CD4-positive, alpha-beta T cell (primary cell): Measurements from ENCODE around the gene HNF1A. TPM values are rescaled to one million over a fixed set of nuclear protein-coding genes. Genes with fewer than 3 reads are reported as not detected.

Source experiments
- ATAC-seq: fragments of 200-7000 bp; cut with Tn5 transposase; one replicate; pipeline ENCODE4 v1.10.0; 2022; ENCODE audit warnings: mild to moderate bottlenecking; ENCODE audit not compliant: poor library complexity
- CTCF ChIA-PET: fragments of 350-600 bp; sonication (Branson Sonifier 250); formaldehyde crosslinking; loops from one replicate; lab custom pipeline; 2021; ENCODE audit warnings: antibody characterized with exemption, inconsistent platforms; lab: Charles Lee
- POLR2A ChIA-PET: fragments of 350-600 bp; sonication (Branson Sonifier 250); formaldehyde crosslinking; loops from one replicate; lab custom pipeline; 2021; ENCODE audit warnings: antibody characterized with exemption, inconsistent platforms; lab: Charles Lee
- DNase-seq, 14 experiments: peaks; one replicate each; pipeline ENCODE4 v3.0.0-alpha.2; 2013 to 2020; ENCODE audit warnings: mixed read lengths in 2 of 14
- H3K27ac ChIP-seq, 2 donors: one replicate each; pipeline versions ENCODE4 v1.5.1 to v1.7.0; 2013; ENCODE audit warnings: low read length in 2 of 2, low read depth in 1 of 2, mild to moderate bottlenecking in 1 of 2
- H3K27me3 ChIP-seq, 2 experiments: 1 replicate in 1 of 2; 2 replicates in 1 of 2; pipeline versions ENCODE4 v1.6.1 to v1.7.0; 2013; ENCODE audit warnings: low read length in 2 of 2, control low read depth in 1 of 2, mild to moderate bottlenecking in 1 of 2, moderate library complexity in 1 of 2; ENCODE audit not compliant: insufficient read depth in 2 of 2, control insufficient read depth in 1 of 2
- H3K36me3 ChIP-seq: one replicate; pipeline ENCODE4 v1.6.1; 2013; ENCODE audit warnings: low read length, control low read depth; ENCODE audit not compliant: insufficient read depth
- H3K4me1 ChIP-seq: one replicate; pipeline ENCODE4 v1.6.1; 2013; ENCODE audit warnings: low read length, control low read depth; ENCODE audit not compliant: insufficient read depth
- H3K4me3 ChIP-seq: one replicate; pipeline ENCODE4 v1.5.1; 2013; ENCODE audit warnings: mild to moderate bottlenecking, low read length, moderate library complexity
- H3K9me3 ChIP-seq, 2 experiments: 1 replicate in 1 of 2; 2 replicates in 1 of 2; pipeline versions ENCODE4 v1.6.1 to v1.7.0; 2013; ENCODE audit warnings: low read length in 2 of 2, mild to moderate bottlenecking in 2 of 2, control low read depth in 1 of 2, moderate library complexity in 1 of 2; ENCODE audit not compliant: control insufficient read depth in 1 of 2, insufficient read depth in 1 of 2
- H3K27ac Mint-ChIP-seq: one replicate; pipeline ENCODE4 v1.8.0; 2020; ENCODE audit warnings: mixed read lengths
- H3K27me3 Mint-ChIP-seq: one replicate; pipeline ENCODE4 v1.8.0; 2021; ENCODE audit warnings: mixed read lengths
- H3K36me3 Mint-ChIP-seq: one replicate; pipeline ENCODE4 v1.8.0; 2021; ENCODE audit warnings: low read depth, mixed read lengths
- H3K4me1 Mint-ChIP-seq: one replicate; pipeline ENCODE4 v1.8.0; 2021; ENCODE audit warnings: low read depth, mixed read lengths
- H3K4me3 Mint-ChIP-seq: one replicate; pipeline ENCODE4 v1.8.0; 2020; ENCODE audit warnings: mild to moderate bottlenecking, mixed read lengths
- H3K9me3 Mint-ChIP-seq: one replicate; pipeline ENCODE4 v1.8.0; 2020; ENCODE audit warnings: mixed read lengths
- intact Hi-C, 2 experiments: fragments of 100-400 bp; cut with DNase I in 1 of 2; cut with micrococcal nuclease in 1 of 2; formaldehyde crosslinking; loops; one replicate each; pipeline versions ENCODE4 v1.15.1 to v1.9.0; 2023 to 2025; cut with DNase I, micrococcal nuclease
- total RNA-seq, 174 experiments: library from RNA in 2 of 174; stranded (reverse) in 2 of 174; gene quantifications; one replicate each; pipeline ENCODE4 v1.2.3 and lab custom pipeline; 2021 to 2026
- TF ChIP-seq, protein P1 (sequence below): fragments of 200-600 bp; IDR thresholded peaks from one replicate; pipeline ENCODE4 v1.8.0; 2022; ENCODE audit warnings: antibody characterized with exemption, mild to moderate bottlenecking

Gene HNF1A
- total RNA-seq, 2 experiments from 2014 or later = not detected

- CTCF ChIA-PET = no interaction called here
- intact Hi-C loops = no loop called here
- Histone ChIP-seq H3K27ac (no peak overlapping the region), H3K27me3 (no peaks in the 10 kb centered on the region), H3K4me3 (no peak overlapping the region), H3K9me3 (no peaks in the 10 kb centered on the region), H3K36me3 (no peaks in the 10 kb centered on the region), H3K4me1 (no peaks in the 10 kb centered on the region)
- no peak for DNase-seq
- H3K27me3 Mint-ChIP-seq = no peaks in the 10 kb centered on the region
- no peak overlapping the region for H3K27ac Mint-ChIP-seq
- H3K4me1 Mint-ChIP-seq = no peaks in the 10 kb centered on the region
- POLR2A ChIA-PET = no interaction called here
- ATAC-seq = no peak
- no peaks in the 10 kb centered on the region for H3K9me3 Mint-ChIP-seq
- H3K36me3 Mint-ChIP-seq = no peaks in the 10 kb centered on the region
- TF ChIP-seq, protein P1, sequence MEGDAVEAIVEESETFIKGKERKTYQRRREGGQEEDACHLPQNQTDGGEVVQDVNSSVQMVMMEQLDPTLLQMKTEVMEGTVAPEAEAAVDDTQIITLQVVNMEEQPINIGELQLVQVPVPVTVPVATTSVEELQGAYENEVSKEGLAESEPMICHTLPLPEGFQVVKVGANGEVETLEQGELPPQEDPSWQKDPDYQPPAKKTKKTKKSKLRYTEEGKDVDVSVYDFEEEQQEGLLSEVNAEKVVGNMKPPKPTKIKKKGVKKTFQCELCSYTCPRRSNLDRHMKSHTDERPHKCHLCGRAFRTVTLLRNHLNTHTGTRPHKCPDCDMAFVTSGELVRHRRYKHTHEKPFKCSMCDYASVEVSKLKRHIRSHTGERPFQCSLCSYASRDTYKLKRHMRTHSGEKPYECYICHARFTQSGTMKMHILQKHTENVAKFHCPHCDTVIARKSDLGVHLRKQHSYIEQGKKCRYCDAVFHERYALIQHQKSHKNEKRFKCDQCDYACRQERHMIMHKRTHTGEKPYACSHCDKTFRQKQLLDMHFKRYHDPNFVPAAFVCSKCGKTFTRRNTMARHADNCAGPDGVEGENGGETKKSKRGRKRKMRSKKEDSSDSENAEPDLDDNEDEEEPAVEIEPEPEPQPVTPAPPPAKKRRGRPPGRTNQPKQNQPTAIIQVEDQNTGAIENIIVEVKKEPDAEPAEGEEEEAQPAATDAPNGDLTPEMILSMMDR = no peak
- H3K4me3 Mint-ChIP-seq = no peak overlapping the region
Measured at GRCh38 chr12:120950807-120951206, 27.5 kb upstream of the HNF1A start.

- Histone ChIP-seq H3K9me3 (no peaks in the 10 kb centered on the region), H3K27me3 (no peaks in the 10 kb centered on the region), H3K4me3 (no peak overlapping the region), H3K4me1 (peaks cover 14% of the 10 kb centered on the region), H3K27ac (no peak overlapping the region), H3K36me3 (no peaks in the 10 kb centered on the region)
- Mint-ChIP-seq H3K27ac (no peak overlapping the region), H3K27me3 (no peaks in the 10 kb centered on the region), H3K9me3 (no peaks in the 10 kb centered on the region), H3K36me3 (no peaks in the 10 kb centered on the region), H3K4me3 (no peak overlapping the region), H3K4me1 (peaks cover 13% of the 10 kb centered on the region)
- ChIA-PET POLR2A (no interaction called here), CTCF (interaction anchor here (0.6 kb wide), 1 partner anchor 11 kb away, joined by 3 read pairs; no protein-coding TSS in a partner anchor)
- ATAC-seq (no peak), DNase-seq (no peak)
- intact Hi-C loops = no loop called here
- TF ChIP-seq, protein P1 = no peak
Measured at GRCh38 chr12:120955232-120955631, 23.1 kb upstream of the HNF1A start.

- TF ChIP-seq, protein P1 = no peak
- no peak overlapping the region for H3K27ac ChIP-seq
- Mint-ChIP-seq H3K27me3 (no peaks in the 10 kb centered on the region), H3K9me3 (no peaks in the 10 kb centered on the region), H3K4me1 (peaks cover 18% of the 10 kb centered on the region), H3K36me3 (no peaks in the 10 kb centered on the region), H3K27ac (no peak overlapping the region), H3K4me3 (no peak overlapping the region)
- H3K9me3 ChIP-seq = no peaks in the 10 kb centered on the region
- no peaks in the 10 kb centered on the region for H3K27me3 ChIP-seq
- H3K36me3 ChIP-seq = no peaks in the 10 kb centered on the region
- intact Hi-C loops = no loop called here
- POLR2A ChIA-PET = no interaction called here
- ATAC-seq (no peak), DNase-seq (no peak)
- CTCF ChIA-PET = no interaction called here
- peaks cover 14% of the 10 kb centered on the region for H3K4me1 ChIP-seq
- no peak overlapping the region for H3K4me3 ChIP-seq
Measured at GRCh38 chr12:120956579-120957300, 21.6 kb upstream of the HNF1A start.
